H1 (cell line): ENCODE measurements around the gene VPS11.

Experiments used
- JUND ChIP-seq: IDR thresholded peaks from 2 replicates; pipeline ENCODE4 v1.6.1; 2011; ENCODE audit warnings: mild to moderate bottlenecking, improper control_type of control experiment, low read length
- MAX ChIP-seq: IDR thresholded peaks from 2 replicates; pipeline ENCODE4 v1.6.1; 2012; ENCODE audit warnings: inconsistent platforms
- PHF8 ChIP-seq: fragments of 200-600 bp; sonication (generic); conservative IDR thresholded peaks from 2 replicates; pipeline ENCODE4 v1.7.1; 2012; ENCODE audit warnings: low read depth, mild to moderate bottlenecking, inconsistent platforms, low read length, moderate library complexity
- POLR2A ChIP-seq, 2 experiments: IDR thresholded peaks; 1 replicate in 1 of 2; 2 replicates in 1 of 2; pipeline ENCODE4 v1.6.1; 2011; ENCODE audit warnings: low read depth in 2 of 2, low read length in 2 of 2, mild to moderate bottlenecking in 2 of 2; ENCODE audit errors: control extremely low read depth in 1 of 2
- POLR2AphosphoS5 ChIP-seq: IDR thresholded peaks from 2 replicates; pipeline ENCODE4 v1.6.1; 2011; ENCODE audit warnings: low read depth, low read length
- RAD21 ChIP-seq, 2 experiments: IDR thresholded peaks in 1 of 2; conservative IDR thresholded peaks in 1 of 2; 2 replicates each; pipeline ENCODE4 v1.6.1; 2011; ENCODE audit warnings: low read depth in 2 of 2, low read length in 2 of 2, improper control_type of control experiment in 1 of 2, inconsistent platforms in 1 of 2, mild to moderate bottlenecking in 1 of 2, moderate library complexity in 1 of 2
- SIN3A ChIP-seq, 2 experiments: IDR thresholded peaks in 1 of 2; conservative IDR thresholded peaks in 1 of 2; 2 replicates each; pipeline ENCODE4 v1.6.1; 2011 to 2012; ENCODE audit warnings: low read length in 2 of 2, improper control_type of control experiment in 1 of 2, low read depth in 1 of 2, mild to moderate bottlenecking in 1 of 2
- SP1 ChIP-seq: IDR thresholded peaks from 2 replicates; pipeline ENCODE4 v1.6.1; 2011; ENCODE audit warnings: low read depth, low read length
- TBP ChIP-seq: IDR thresholded peaks from 2 replicates; pipeline ENCODE4 v1.6.1; 2011; ENCODE audit warnings: low read depth, low read length, improper control_type of control experiment
- TCF12 ChIP-seq: IDR thresholded peaks from 2 replicates; pipeline ENCODE4 v1.6.1; 2011; ENCODE audit warnings: low read depth, mild to moderate bottlenecking, low read length
- YY1 ChIP-seq: IDR thresholded peaks from 2 replicates; pipeline ENCODE4 v1.6.1; 2011; ENCODE audit warnings: low read depth, mild to moderate bottlenecking, low read length
- TF ChIP-seq, protein P1 (sequence below): fragments of 300-600 bp; sonication (generic); IDR thresholded peaks from 2 replicates; pipeline ENCODE4 v1.7.1; 2012; ENCODE audit warnings: low read length, moderate library complexity, mild to moderate bottlenecking, inconsistent platforms; ENCODE audit not compliant: insufficient replicate concordance

DNA sequence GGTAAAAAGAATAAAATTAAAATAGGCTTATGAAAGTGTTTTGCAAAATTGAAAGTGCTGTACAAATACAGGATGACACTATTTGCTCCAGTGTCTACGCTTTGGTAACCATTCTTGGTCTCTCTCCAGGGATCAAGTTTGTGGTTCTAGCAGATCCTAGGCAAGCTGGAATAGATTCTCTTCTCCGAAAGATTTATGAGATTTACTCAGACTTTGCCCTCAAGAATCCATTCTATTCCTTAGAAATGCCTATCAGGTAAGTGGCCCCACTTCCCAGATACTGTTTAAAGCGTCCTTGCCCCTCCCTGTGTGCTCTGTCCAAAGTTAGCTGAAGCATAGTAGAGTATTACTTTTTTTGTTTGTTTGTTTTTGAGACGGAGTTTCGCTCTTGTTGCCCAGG, 46.0 kb upstream of the VPS11 start:
- no peak for TF ChIP-seq YY1
- no peak for TF ChIP-seq TCF12
- TF ChIP-seq POLR2A (IDR thresholded peaks at IDR 0.05; ENCODE audit: control extremely low read depth in 1 of 2, low read depth in 2 of 2, low read length in 2 of 2), result no peak
- TF ChIP-seq JUND, result no peak
- no peak for TF ChIP-seq MAX
- no peak for TF ChIP-seq PHF8
- TF ChIP-seq, protein P1, sequence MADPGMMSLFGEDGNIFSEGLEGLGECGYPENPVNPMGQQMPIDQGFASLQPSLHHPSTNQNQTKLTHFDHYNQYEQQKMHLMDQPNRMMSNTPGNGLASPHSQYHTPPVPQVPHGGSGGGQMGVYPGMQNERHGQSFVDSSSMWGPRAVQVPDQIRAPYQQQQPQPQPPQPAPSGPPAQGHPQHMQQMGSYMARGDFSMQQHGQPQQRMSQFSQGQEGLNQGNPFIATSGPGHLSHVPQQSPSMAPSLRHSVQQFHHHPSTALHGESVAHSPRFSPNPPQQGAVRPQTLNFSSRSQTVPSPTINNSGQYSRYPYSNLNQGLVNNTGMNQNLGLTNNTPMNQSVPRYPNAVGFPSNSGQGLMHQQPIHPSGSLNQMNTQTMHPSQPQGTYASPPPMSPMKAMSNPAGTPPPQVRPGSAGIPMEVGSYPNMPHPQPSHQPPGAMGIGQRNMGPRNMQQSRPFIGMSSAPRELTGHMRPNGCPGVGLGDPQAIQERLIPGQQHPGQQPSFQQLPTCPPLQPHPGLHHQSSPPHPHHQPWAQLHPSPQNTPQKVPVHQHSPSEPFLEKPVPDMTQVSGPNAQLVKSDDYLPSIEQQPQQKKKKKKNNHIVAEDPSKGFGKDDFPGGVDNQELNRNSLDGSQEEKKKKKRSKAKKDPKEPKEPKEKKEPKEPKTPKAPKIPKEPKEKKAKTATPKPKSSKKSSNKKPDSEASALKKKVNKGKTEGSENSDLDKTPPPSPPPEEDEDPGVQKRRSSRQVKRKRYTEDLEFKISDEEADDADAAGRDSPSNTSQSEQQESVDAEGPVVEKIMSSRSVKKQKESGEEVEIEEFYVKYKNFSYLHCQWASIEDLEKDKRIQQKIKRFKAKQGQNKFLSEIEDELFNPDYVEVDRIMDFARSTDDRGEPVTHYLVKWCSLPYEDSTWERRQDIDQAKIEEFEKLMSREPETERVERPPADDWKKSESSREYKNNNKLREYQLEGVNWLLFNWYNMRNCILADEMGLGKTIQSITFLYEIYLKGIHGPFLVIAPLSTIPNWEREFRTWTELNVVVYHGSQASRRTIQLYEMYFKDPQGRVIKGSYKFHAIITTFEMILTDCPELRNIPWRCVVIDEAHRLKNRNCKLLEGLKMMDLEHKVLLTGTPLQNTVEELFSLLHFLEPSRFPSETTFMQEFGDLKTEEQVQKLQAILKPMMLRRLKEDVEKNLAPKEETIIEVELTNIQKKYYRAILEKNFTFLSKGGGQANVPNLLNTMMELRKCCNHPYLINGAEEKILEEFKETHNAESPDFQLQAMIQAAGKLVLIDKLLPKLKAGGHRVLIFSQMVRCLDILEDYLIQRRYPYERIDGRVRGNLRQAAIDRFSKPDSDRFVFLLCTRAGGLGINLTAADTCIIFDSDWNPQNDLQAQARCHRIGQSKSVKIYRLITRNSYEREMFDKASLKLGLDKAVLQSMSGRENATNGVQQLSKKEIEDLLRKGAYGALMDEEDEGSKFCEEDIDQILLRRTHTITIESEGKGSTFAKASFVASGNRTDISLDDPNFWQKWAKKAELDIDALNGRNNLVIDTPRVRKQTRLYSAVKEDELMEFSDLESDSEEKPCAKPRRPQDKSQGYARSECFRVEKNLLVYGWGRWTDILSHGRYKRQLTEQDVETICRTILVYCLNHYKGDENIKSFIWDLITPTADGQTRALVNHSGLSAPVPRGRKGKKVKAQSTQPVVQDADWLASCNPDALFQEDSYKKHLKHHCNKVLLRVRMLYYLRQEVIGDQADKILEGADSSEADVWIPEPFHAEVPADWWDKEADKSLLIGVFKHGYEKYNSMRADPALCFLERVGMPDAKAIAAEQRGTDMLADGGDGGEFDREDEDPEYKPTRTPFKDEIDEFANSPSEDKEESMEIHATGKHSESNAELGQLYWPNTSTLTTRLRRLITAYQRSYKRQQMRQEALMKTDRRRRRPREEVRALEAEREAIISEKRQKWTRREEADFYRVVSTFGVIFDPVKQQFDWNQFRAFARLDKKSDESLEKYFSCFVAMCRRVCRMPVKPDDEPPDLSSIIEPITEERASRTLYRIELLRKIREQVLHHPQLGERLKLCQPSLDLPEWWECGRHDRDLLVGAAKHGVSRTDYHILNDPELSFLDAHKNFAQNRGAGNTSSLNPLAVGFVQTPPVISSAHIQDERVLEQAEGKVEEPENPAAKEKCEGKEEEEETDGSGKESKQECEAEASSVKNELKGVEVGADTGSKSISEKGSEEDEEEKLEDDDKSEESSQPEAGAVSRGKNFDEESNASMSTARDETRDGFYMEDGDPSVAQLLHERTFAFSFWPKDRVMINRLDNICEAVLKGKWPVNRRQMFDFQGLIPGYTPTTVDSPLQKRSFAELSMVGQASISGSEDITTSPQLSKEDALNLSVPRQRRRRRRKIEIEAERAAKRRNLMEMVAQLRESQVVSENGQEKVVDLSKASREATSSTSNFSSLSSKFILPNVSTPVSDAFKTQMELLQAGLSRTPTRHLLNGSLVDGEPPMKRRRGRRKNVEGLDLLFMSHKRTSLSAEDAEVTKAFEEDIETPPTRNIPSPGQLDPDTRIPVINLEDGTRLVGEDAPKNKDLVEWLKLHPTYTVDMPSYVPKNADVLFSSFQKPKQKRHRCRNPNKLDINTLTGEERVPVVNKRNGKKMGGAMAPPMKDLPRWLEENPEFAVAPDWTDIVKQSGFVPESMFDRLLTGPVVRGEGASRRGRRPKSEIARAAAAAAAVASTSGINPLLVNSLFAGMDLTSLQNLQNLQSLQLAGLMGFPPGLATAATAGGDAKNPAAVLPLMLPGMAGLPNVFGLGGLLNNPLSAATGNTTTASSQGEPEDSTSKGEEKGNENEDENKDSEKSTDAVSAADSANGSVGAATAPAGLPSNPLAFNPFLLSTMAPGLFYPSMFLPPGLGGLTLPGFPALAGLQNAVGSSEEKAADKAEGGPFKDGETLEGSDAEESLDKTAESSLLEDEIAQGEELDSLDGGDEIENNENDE, result no peak
- no peak for TF ChIP-seq SIN3A (conservative IDR thresholded peaks at IDR 0.05 in 1 of 2, IDR thresholded peaks at IDR 0.05 in 1 of 2; ENCODE audit: low read depth in 1 of 2, low read length in 2 of 2)
- no peak for TF ChIP-seq POLR2AphosphoS5
- no peak for TF ChIP-seq SP1
- TF ChIP-seq RAD21 (IDR thresholded peaks at IDR 0.05 in 1 of 2, conservative IDR thresholded peaks at IDR 0.05 in 1 of 2; ENCODE audit: low read depth in 2 of 2, low read length in 2 of 2), result no peak
- no peak for TF ChIP-seq TBP
